Esophagus squamous epithelium (tissue), 5 donors: ENCODE results near the gene TCAF1. TPM values are rescaled to one million over a fixed set of nuclear protein-coding genes. Genes with fewer than 3 reads are reported as not detected.

Experiments
- DNase-seq: peaks from one replicate; lab custom pipeline; 2025; lab: John Stamatoyannopoulos, UW
- H3K27ac ChIP-seq, 4 donors: fragments of 200-600 bp; sonication (generic); one replicate each; pipeline ENCODE4 v1.5.1; 2016 to 2019; ENCODE audit warnings: mild to moderate bottlenecking in 1 of 4
- H3K27me3 ChIP-seq, 4 donors: fragments of 200-600 bp; sonication (generic); 1 replicate in 3 of 4; 2 replicates in 1 of 4; pipeline versions ENCODE4 v1.5.1 to v1.6.0; 2017 to 2021; ENCODE audit warnings: antibody characterized with exemption in 1 of 4
- H3K36me3 ChIP-seq, 3 donors: fragments of 200-600 bp; sonication (generic); one replicate each; pipeline ENCODE4 v1.5.1; 2016 to 2019
- H3K4me1 ChIP-seq, 3 donors: fragments of 200-600 bp; sonication (generic); one replicate each; pipeline ENCODE4 v1.5.1; 2017 to 2019
- H3K4me3 ChIP-seq, 4 donors: fragments of 200-600 bp; sonication (generic); 1 replicate in 3 of 4; 2 replicates in 1 of 4; pipeline ENCODE4 v1.5.1; 2016 to 2019; ENCODE audit warnings: mild to moderate bottlenecking in 2 of 4, moderate library complexity in 1 of 4
- H3K9me3 ChIP-seq, 3 donors: fragments of 200-600 bp; sonication (generic); one replicate each; pipeline ENCODE4 v1.5.1; 2016 to 2019
- POLR2A ChIP-seq, 4 donors: fragments of 450-650 bp; IDR thresholded peaks; one replicate each; pipeline ENCODE4 v1.6.1; 2017; ENCODE audit warnings: antibody characterized with exemption in 4 of 4, mild to moderate bottlenecking in 4 of 4, moderate library complexity in 3 of 4
- WGBS, 2 donors: methylation state at CpG; one replicate each; pipeline ENCODE4 v1.1.5; 2018; 5-methylcytosine and 5-hydroxymethylcytosine counted together
- intact Hi-C: fragments of 100-400 bp; cut with DNase I; formaldehyde crosslinking; loops from one replicate; pipeline ENCODE4 v1.15.0; 2022
- total RNA-seq, 4 donors: library from RNA; depleted of rRNA; stranded (reverse); fragments of >200 nt; gene quantifications; one replicate each; pipeline ENCODE4 v1.1.0, GENCODE V29; 2016
- TF ChIP-seq, protein P1 (sequence below), 6 experiments: fragments of 450-650 bp in 4 of 6; fragments of 200-600 bp in 2 of 6; sonication (generic) in 2 of 6; IDR thresholded peaks; one replicate each; pipeline ENCODE4 v1.5.1; 2016 to 2019; ENCODE audit warnings: antibody characterized with exemption in 6 of 6, mild to moderate bottlenecking in 4 of 6, moderate library complexity in 4 of 6
- donor health status: DM: yes; HTN: yes; CAD: no.

Gene TCAF1
- total RNA-seq, 4 donors from 2014 or later: 8.1 to 25.4 (median 13.2) TPM

DNA sequence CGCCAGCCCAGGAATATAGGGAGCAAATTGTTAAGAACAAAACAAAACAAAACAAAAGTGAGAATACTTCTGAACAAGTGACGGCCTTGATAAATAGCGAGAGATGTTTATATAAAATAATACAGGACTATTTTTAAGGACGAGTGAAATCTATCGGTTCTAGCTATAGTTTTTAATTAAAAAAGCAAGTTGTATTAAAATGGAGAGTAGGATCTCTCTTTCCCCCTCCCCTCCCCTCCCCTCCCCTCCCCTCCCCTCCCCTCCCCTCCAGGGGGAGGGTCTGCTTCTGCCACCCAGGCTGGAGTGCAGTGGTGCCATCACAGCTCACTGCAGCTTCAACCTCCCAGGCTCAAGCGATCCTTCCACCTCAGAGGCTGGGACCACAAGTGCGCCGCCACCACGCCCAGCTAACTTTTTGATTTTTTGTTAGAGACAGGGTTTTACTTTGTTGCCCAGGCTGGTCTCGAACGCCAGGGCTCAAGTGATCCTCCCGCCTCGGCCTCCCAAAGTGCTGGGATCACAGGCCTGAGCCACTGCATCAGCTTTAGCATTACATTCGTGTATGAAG, 440 bp upstream of the TCAF1 start:
- WGBS, 2 donors: 61 to 63% methylated on average over 12 to 14 of the region's 14 CpGs
- H3K27me3 ChIP-seq: no peaks in the 10 kb centered on the region
- peak overlapping the region; percentile 87 to 97 (median 95) for H3K27ac ChIP-seq
- H3K4me3 ChIP-seq: peak overlapping the region; percentile 58 to 83 (median 80)
- peaks cover 7 to 35% (median 10%) of the 10 kb centered on the region in 3 donors for H3K4me1 ChIP-seq
- no peaks in the 10 kb centered on the region for H3K9me3 ChIP-seq
- no peak for DNase-seq
- intact Hi-C loops: no loop called here
- no peaks in the 10 kb centered on the region for H3K36me3 ChIP-seq
- no peak for TF ChIP-seq POLR2A (IDR thresholded peaks at IDR 0.05)
- TF ChIP-seq, protein P1, sequence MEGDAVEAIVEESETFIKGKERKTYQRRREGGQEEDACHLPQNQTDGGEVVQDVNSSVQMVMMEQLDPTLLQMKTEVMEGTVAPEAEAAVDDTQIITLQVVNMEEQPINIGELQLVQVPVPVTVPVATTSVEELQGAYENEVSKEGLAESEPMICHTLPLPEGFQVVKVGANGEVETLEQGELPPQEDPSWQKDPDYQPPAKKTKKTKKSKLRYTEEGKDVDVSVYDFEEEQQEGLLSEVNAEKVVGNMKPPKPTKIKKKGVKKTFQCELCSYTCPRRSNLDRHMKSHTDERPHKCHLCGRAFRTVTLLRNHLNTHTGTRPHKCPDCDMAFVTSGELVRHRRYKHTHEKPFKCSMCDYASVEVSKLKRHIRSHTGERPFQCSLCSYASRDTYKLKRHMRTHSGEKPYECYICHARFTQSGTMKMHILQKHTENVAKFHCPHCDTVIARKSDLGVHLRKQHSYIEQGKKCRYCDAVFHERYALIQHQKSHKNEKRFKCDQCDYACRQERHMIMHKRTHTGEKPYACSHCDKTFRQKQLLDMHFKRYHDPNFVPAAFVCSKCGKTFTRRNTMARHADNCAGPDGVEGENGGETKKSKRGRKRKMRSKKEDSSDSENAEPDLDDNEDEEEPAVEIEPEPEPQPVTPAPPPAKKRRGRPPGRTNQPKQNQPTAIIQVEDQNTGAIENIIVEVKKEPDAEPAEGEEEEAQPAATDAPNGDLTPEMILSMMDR (IDR thresholded peaks at IDR 0.05): no peak

DNA sequence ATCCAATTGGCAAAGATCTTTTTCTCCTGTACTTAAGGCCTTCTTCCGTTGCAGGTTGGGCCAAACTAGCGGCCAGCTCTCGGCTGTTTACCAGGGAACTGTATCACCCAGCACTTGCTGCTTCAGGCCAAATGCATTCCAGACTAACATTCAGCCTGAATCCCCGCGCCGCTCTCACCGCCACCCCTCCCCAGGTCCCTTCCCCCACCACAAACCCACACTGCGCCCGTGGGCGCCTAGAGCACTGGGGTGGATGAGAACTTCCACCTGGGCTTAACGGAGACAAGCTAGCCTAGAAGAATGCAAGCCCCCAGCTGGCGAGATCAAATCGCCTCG, 676 bp downstream of the TCAF1 start:
- peaks cover 7 to 35% (median 10%) of the 10 kb centered on the region in 3 donors for H3K4me1 ChIP-seq
- H3K27me3 ChIP-seq: no peaks in the 10 kb centered on the region
- intact Hi-C loops: no loop called here
- H3K9me3 ChIP-seq: no peaks in the 10 kb centered on the region
- peak overlapping the region; percentile 58 to 83 (median 80) for H3K4me3 ChIP-seq
- no peaks in the 10 kb centered on the region for H3K36me3 ChIP-seq
- no peak for DNase-seq
- H3K27ac ChIP-seq: peak overlapping the region; percentile 87 to 97 (median 95)
- no peak for TF ChIP-seq POLR2A (IDR thresholded peaks at IDR 0.05)
- TF ChIP-seq, protein P1 (IDR thresholded peaks at IDR 0.05): no peak
- WGBS, 2 donors: 3 to 4% methylated on average over 6 to 13 of the region's 14 CpGs

DNA sequence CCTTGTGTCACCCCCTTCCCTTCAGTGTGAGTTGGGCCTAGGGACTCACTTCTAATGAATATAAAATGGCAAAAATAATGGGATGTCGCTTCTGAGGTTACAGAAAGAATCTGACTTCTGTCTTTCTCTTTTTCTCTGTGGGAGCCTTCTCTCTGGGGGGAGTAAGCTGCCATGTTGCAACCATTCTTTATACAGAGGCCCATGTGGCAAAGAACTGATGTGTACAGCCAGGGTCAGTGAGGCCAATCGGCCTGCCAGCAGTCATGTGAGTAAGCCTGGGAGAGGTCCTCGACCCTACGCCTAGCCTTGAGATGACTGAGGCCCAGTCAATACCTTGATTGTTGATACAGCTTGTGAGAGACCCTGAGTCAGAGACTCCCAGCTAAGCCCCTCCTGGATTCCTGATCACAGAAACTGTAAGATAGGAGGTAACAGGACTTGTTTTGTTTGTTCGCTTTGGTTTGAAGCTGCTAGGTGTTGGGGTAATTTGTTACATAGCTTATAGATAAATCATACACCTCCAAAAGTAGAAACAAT, 1.7 kb downstream of the TCAF1 start:
- Histone ChIP-seq H3K4me3 (peak overlapping the region in 2 of 4 donors; percentile 78 to 83), H3K27ac (peak overlapping the region in 3 of 4 donors; percentile 35 to 97 (median 95)), H3K4me1 (peaks cover 7 to 35% (median 10%) of the 10 kb centered on the region in 3 donors), H3K9me3 (no peaks in the 10 kb centered on the region), H3K27me3 (no peaks in the 10 kb centered on the region), H3K36me3 (no peaks in the 10 kb centered on the region)
- no peak for DNase-seq
- WGBS, 2 donors: 67 to 69% methylated on average over 3 to 5 of the region's 5 CpGs
- intact Hi-C loops: no loop called here
- TF ChIP-seq, protein P1 (IDR thresholded peaks at IDR 0.05): no peak
- TF ChIP-seq POLR2A (IDR thresholded peaks at IDR 0.05): no peak

DNA sequence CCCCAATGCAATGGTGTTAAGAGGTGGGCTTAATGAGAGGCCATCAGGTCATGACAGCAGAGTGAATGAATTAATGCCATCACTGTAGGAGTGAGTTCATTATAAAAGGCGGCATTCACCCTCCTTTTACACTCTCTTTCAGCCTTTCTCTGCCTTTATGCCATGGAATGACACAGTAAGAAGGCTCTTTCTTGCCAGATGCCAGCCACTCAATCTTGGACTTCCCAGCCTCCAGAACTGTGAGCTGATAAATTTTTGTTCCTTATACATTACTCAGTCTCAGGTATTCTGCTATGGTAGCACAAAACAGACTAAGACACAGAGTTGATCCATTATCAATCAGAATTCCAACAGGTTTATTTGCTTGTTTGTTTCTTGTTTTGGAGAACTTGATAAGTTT, 3.2 kb downstream of the TCAF1 start:
- Histone ChIP-seq H3K4me3 (no peak overlapping the region), H3K9me3 (no peaks in the 10 kb centered on the region), H3K27ac (no peak overlapping the region), H3K4me1 (peaks cover 7 to 35% (median 10%) of the 10 kb centered on the region in 3 donors), H3K36me3 (no peaks in the 10 kb centered on the region), H3K27me3 (no peaks in the 10 kb centered on the region)
- no peak for TF ChIP-seq POLR2A (IDR thresholded peaks at IDR 0.05)
- TF ChIP-seq, protein P1 (IDR thresholded peaks at IDR 0.05): no peak
- WGBS, 2 donors: 90 to 100% methylated on average over 1 of the region's 1 CpG
- intact Hi-C loops: no loop called here
- no peak for DNase-seq

DNA sequence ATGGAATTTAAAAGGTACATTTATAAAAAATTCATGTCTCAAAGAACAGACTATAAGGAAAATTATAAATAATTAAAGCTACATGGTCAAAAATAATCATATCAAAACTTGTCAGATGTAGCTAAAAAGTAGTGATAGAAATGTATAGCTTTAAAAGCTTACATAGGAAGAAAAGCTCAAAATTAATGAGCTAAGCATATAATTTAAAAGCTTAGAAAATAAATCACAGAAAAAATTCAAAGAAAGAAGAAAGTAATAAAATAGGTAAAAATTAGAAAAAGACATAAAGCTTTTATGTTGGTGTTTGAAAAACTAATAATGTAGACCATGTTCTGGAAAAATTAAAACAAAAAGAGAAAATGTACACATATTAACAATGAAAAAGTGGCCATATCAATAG, 5.3 kb downstream of the TCAF1 start:
- intact Hi-C loops: no loop called here
- H3K9me3 ChIP-seq: no peaks in the 10 kb centered on the region
- H3K4me3 ChIP-seq: no peak overlapping the region
- no peaks in the 10 kb centered on the region for H3K27me3 ChIP-seq
- H3K27ac ChIP-seq: no peak overlapping the region
- TF ChIP-seq, protein P1 (IDR thresholded peaks at IDR 0.05): no peak
- no peak for TF ChIP-seq POLR2A (IDR thresholded peaks at IDR 0.05)
- no peak for DNase-seq
- H3K4me1 ChIP-seq: peaks cover 7 to 30% (median 10%) of the 10 kb centered on the region in 3 donors
- H3K36me3 ChIP-seq: no peaks in the 10 kb centered on the region
